ENCODE results near the gene RAMP3.
A peak's percentile ranks its signal among the peaks of the same experiment; 100 is the strongest.
"Not testable (repeated sequence)": the region's sequence is repeated elsewhere in the genome, so short reads cannot be mapped to it uniquely, and the experiment has no call there.

The RAMP3 gene

DNA sequence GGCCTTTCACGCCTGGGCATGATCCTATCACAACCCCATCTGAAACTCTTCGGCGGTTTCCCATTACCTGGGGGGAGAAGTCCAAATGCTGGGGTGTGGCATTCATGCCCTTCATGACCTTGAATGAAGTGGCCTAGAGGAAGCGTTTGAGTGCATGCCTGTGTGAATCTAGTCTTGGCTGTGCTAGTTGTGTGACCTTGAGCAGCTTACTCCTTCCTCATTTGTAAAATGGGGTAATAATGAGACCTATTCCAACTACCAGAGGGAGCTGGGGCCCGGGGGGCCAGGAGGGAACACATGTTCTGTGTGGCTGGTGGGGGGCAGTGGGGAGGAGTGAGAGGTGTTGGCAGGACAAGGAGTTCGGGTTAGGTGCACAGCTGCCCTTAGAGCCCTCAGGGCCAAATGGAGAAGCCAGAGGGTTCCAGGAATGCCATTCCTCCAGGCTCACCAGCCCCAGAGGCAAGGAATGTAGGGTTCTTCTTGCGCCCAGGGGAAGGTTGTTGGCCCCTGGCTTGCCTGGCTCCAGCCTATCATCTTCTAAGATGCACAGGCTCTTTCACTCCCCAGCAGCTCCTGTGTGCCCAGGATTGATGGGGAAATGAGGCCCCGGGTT, 24.8 kb upstream of the RAMP3 start:
- DNase-seq (ENCODE audit: low read depth), result no peak

DNA sequence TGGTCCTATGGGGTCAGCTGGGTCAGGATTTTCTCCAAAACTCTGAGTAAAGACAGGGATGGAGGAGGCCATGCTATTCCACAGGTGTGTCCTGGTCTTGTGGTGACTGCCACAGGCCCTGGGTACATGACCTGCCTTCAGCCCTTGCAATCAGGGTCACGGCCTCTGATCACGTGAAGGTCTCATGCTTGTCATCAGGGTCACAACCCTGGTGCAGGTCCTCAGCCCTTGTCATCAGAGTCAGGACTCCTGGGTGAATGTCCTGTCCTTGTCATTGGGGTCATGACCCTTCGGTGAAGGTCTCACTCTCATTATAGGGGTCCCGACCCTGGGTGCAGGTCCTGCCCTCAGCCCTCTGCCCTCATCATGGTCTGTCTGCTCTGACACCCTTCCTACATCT, 24.2 kb upstream of the RAMP3 start:
- DNase-seq (ENCODE audit: low read depth), result no peak

DNA sequence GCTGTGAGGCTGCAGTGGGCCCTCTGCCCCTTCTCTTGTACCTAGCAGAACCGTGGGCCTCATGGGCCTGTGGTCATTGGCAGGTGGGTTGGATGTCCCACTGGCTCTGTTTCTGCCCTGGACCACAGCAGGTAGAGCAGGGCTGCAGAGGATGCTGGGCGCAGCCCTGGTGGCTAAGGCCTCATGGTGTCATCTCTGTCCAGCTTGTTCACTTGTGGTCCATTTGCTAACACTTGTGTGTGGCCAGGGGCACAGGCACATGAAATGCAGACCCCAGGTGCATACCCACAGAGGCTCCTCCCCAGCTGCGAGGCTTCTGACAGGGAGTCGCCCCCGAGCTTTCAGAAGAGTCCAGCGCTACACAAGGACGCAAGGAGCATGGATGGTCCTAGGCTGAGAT, 23.7 kb upstream of the RAMP3 start:
- DNase-seq (ENCODE audit: low read depth), result no peak

DNA sequence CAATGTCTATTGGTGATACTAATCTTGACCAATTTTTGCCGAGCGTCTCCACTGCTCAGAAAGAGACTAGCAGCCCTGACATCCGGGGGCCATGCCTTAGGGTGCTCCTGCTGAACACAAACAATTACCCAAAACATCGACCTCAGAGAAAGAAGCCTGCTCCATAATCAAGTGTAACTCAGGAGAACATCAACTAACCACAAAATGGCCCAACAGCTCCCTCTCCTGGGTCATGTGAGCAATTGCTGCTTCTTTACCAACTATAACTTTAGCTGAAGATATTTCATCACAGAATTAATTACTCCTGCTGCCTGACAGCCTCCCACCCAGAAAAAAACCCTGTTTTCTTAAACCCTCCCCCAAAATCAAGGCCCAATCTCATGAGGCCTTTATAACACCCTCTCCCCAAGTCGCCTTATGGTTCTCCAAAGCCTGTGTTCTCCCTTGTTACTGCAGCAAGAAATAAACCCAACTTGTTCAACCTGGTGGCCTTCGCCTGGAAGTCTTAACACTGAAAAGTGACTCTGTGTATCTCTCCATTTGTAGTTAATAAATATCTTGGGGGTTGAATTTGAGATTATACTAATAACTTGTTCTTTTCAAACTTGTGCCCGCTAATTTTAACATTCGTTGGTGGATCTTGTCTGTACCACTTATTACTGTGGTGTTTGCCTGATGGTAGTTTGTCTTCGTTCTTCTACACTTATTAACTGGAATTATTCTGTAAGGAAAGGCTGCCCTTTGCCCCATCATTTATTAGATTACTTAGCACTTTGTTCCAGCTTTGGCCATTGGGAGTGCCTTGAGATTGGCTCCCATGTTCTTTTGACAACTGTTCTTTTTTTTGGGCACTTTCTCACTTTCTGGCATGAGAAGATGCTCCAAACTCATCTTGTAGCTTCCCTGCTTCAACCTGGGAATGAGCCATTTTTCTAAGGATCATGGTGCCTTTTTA, 21.2 kb upstream of the RAMP3 start:
- DNase-seq (ENCODE audit: low read depth), result peak; percentile 67

DNA sequence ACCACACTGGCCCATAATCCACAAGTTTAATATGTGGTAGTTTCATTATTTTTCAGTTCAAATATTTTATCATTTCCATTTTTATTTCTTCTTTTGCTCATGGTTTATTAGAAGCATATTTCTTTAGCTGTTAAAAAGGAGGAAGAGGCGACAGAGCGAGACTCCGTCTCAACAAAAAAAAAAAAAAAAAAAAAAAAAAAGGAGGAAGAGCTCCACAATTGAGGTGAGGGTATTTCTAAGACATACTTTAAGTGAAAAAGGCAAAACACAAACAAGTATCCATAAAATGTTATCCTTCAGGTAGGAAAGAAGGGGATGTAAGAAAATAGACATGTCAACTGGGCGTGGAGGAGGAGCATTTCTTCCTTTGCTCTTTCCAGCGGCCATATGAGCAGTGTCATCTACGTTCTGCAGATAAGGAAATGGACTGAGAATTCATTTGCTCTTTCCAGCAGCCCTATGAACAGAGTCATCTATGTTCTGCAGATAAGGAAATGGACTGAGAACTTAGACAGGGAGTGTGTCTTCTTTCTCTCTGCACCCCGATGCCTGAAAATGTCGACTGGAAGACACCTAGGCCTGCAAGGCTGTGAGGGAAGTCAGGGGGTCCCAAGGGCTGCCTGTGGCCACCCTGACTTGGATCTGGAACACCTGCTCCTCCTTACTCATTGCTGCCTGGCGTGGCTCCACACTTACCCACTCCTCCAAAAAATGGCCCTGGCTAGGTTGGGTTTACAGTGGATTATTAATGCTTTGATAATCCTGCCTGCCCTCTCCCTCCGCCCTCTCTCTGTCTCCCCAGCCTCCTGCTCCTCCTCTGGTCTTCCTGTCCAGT, 18.9 kb upstream of the RAMP3 start:
- DNase-seq (ENCODE audit: low read depth), result peak; percentile 27

DNA sequence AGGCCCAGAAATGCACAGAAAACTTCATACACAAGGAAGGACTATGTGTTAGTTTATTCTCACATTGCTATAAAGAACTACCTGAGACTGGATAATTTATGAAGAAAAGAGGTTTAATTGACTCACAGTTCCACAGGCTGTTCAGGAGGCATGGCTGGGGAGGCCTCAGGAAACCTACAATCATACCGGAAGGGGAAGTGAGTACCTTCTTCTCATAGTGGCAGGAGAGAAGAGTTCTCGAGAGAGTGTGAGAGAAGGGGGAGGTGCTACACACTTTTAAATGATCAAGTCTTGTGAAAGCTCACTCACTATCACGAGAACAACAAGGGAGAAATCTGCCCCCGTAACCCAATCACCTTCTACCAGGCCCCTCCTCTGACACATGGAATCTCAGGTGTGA, 16.8 kb upstream of the RAMP3 start:
- no peak for DNase-seq (ENCODE audit: low read depth)

DNA sequence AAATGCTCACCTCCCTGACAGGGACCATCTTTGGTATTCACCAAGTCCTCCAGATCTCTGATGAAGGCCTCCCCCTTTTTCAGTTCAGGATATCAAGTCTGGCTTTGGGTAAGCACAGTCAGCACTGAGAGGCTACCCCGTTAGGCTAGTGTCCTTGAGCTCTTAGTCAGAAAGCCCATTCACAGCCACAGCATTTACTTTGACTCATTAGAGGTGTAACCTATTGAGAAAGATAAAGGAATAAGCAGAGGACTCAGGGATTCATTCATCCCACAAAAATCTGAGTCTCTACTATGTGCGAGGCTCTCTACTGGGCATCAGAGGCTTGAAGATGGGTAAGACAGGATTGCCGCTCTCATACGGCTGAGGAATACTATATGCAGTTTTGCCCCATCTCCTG, 14.0 kb upstream of the RAMP3 start:
- DNase-seq (ENCODE audit: low read depth), result peak; percentile 81

DNA sequence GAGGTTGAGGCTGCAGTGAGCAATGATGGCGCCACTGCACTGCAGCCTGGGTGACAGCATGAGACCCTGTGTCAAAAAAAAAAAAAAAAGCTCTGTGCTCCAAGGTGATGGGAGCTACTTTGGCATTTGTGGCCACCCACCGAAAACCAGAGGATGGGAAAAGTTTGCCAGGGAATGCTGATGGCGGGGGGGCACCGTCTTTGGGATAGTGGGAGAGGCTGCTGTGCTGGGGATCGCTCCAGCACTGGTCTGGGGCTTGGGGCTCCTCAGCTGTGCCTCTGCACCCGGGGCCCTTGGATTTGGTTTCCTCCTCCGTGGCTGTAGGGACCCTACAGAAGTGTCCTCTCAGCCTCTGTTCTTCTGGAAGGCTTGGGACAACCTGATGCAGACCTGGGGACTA, 11.7 kb upstream of the RAMP3 start:
- no peak for DNase-seq (ENCODE audit: low read depth)

DNA sequence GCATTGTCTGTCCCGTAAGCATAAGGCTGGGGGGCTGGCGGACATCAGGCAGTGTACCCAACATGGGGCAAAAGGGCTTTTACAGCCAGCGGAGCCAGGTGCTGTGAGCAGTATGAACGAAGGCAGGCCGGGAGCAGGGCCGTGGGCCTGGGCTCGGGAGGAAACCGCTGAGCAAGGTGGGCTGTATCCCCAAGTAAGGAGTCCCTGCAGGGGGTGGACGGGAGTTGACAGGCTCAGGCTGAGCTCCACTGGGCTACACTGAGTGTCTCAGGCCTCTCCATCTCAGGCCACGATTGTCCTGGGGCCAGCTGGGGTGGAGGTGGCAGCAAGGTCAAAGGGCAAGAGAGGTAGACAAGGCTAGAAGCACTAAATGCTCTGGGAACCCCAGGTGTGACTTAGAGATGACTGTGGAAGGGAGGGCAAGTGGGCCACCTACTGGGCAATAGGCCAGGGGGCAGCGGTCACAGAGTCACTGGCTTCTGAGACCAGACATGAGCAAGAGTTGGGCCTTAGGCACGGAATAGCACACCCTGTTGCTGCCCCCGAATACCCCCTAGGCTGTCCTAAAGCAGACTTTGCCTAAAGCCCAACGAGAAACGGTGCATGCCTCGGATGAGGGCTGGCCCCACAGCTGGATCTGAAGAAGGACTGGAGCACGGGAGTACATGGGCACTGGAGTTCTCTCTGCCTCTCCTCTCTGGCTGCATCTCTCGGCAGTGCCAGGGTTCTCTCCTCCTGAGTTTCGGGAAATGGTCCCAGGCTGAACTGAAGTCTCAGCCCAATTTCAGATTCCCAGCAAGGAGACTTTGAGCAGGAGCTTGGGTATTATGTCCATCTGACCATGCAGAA, 10.8 kb upstream of the RAMP3 start:
- no peak for DNase-seq (ENCODE audit: low read depth)

DNA sequence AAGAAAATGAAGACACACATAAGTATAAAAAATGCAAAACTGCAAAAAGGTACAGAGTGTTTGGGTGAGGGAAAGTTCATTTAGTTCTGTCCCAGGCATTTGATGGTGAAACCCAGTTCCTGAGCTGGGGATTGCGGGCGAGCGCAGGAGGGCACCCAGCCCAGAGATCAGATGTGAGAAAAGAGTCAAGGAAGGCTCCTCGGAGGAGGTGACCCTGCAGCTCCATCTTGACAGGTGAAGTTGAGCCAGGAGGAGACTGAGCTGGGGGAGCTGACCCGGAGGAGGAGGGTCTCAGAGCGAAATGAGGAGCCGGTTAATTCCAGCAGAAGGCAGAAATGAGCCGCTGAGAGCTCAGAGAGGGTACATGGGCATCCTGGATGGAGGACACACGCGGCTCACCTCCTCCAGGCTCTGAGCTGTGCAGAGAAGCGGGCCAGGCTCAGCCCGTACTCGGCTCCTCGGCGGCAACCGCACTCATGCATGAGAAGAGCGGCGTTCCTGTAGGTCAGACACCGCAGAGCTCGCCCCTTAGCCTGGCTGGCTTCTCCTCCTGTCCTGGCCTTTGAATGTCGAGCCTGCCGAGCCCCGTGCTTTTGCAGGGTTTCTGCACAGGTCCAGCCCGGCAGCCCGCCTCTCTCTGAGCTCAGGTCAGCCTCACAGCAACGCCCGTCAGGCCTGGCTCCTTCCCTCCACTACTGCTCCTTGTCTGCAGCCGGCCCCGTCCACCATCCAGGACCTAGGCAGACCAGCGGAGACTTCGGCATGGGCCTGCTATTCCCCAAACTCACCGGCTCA, 9.5 kb upstream of the RAMP3 start:
- peak; percentile 13 for DNase-seq (ENCODE audit: low read depth)

DNA sequence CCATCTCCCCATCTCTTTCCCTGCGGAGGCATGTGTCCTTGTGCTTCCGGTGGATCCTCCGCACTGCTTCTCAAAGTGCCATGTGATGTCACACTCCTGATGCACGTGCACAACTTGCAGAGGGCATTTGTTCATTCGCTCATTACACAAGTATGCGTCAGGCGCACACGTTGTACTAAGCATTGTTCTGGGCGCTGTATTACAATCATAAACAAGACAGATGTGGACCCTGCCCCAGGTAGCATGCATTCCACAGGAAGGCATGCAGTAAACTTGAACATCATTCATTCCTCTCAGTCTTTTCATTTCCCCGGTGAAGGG, 9.0 kb upstream of the RAMP3 start:
- no peak for DNase-seq (ENCODE audit: low read depth)

DNA sequence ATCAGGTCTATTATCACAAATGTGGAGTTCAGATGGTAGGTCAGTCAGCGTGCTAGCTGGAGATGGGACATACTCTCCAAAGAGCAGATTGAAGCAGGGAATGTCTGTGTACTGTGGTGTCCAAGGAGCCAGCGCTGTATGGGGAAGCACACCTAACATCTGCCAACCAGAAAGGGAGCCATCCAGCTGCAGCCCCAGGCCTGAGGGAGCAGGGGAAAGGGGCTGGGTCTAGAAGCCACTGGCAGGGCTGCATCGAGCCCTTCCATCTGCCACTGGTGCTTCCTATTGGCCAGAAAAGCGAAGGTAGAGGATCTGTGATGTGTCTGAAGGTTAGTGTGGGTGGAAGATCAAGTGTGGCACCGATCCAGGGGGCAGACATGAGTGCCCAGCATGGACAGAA, 8.0 kb upstream of the RAMP3 start:
- no peak for DNase-seq (ENCODE audit: low read depth)

DNA sequence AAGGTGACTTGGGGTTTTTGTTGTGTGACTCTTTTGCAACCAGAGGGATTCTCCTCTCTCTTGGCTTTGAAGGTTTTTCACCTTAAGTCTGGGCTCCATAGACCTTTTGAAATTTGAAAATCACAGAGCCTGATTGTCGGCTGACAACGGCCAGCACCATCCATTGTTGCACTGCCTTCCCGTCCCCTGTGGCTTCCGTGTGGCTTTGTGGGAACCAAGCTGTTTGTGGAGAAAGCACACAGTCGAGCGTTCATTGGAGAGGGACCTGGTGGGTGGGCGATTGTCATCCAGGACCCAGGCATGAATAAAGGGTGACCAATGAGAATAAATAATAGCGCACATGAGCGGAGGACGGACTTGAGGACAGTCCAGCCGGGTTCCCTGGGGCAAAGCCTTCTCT, 7.4 kb upstream of the RAMP3 start:
- DNase-seq (ENCODE audit: low read depth), result no peak

DNA sequence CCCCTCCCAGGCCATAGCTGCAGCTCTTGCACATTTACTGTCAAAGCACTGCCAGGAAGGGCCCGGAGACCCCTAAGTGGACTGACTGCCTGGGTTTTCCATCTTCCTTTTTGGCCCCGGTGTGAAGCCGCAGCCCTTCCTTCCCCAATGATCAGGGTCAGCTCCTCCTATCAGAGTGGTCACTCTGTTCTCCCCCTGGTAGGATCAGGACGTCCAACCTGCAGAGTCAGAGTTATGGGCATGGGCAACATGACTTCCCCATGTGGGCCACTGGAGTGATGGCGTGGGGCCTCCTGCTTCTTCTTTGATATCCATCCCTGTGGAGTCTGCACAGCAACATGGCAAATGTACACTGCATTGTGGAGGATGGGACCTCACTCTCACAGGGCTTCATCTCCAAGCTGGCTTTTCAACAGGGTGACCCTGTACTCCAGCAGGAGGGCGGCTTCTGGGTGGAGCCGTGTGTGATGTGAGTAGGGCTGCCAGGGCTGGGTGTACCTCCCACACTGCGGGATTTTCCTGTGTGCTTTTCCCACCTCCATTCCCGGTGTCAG, 6.4 kb upstream of the RAMP3 start:
- DNase-seq (ENCODE audit: low read depth), result no peak

DNA sequence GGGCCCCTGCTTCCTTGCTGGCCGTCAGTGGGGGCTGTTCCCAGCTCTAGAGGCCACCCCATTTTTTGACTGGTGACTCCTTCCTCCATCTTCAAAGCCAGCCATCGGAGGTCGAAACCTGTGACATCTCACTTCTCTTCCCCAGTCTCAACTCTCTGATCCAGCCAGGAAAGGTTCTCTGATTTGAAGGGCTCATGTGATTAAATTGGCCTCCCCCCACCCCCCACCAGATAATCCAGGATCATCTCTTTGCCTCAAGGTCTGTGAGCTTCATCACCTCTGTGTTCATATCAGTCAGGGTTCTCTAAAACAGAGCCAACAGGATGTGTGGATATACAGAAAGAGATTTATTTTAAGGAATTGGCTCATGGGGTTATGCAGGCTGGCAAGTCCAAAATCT, 5.6 kb upstream of the RAMP3 start:
- DNase-seq (ENCODE audit: low read depth), result no peak

DNA sequence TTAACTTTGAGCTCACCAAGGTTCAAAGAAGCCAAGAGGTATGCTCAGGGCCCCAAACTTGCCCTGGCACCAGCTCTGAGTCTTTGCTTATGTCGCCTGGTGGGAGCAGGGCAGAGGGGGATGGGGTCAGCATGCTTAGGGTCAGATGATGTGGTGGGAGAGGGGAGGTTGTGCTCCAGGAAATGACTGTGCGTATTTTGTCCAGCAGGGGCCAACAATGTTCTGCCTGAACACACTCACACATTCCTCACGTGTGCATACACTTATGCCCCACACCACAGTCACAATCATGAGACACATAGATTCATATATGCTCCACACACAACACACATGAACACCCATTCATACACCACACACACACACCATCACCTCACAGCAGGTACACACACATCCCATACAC, 4.4 kb upstream of the RAMP3 start:
- no peak for DNase-seq (ENCODE audit: low read depth)

DNA sequence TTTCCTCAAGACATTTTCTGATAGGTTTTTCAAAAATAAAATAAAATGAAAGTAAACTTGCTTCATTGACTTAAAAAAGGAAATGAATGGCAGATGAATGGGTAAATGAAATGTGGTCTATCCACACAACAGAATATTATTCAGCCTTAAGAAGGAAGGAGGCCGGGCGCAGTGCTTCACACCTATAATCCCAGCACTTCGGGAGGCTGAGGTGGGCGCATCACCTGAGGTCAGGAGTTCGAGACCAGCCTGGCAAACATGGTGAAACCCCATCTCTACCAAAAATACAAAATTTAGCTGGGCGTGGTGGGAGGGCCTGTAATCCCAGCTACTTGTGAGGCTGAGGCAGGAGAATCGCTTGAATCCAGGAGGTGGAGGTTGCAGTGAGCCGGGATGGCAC, 3.7 kb upstream of the RAMP3 start:
- DNase-seq (ENCODE audit: low read depth), result not testable (repeated sequence)

DNA sequence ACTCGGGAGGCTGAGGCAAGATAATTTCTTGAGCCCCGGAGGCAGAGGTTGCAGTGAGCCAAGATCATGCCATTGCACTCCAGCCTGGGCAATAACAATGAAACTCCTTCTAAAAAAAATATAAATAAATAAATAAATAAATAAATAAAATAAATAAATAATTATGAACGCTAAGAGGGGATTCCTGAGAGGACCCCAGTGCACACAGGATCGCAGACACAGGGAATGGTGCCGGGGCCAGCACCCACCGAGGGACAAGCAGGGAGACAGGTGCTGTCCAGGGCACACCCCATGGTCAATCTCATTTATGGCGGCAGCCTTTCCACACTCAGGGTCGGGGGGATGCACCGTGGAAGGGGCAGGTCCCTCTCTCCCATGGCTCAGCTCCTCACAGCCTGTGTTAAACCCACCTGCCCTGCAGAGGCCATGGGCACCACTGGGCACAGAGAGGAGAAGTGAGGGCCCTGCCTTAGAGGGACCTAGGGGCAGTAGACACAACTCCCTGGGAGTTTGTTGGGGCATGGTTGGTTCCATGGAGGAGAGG, 2.2 kb upstream of the RAMP3 start:
- DNase-seq (ENCODE audit: low read depth), result no peak

DNA sequence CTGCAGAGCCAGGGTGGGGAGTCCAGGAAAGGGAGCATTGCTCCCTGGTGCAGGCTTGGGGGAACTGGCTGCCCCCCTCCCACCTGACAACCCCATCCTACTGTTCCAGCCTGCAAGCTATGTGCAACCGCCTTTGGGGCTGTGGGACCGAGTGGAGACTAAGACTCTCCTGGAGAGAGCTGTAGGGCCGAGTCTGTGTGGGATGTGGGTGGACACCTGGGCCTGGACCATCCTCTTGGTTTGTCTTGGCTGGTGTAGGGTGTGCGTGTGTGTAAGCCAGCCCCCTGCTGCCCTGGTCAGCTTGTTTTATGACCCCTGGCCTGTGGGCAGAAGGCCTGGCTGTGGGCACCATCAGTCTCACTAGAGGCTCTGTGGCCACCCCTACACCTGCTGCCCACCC, 1.6 kb upstream of the RAMP3 start:
- DNase-seq (ENCODE audit: low read depth), result no peak

DNA sequence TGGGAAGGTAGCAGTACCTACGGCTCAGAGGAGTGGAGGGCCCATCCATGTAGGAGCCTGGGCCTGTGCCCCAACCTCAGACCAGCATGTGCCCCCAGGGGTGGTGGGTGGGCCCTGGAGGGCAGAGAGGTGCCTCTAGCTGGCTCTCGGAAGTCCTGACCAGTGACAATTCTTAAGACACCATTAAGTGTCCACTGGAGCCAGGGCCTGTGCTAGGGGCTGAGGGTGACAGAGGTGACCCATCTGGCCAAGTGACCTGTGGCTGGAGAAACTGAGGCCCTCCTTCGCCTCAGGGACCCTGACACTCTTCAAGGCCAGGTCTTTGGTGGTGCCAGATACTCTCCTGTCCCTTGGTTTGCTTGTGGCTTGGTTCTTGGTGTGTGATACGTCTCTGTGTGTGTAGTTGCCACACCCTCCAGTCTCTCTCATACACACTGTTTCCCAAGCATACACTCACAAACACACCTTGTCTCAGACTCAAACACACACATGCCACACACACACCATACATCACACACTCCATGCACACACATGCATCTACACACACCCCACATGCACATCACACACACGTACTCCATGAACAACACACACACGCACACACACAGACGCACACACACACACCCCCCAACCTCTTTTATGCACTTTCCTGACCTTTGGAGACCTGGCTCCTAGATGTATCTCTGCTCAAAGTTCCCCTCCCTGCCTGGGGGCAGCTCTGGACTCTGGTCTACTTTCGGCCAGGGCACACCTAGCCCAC, 897 bp upstream of the RAMP3 start:
- DNase-seq (ENCODE audit: low read depth), result no peak
